A549 treated with DMSO at 1 μM for 4 hours (cell line): ENCODE data around the gene OR51F2. TPM values are rescaled to one million over a fixed set of nuclear protein-coding genes. Genes with fewer than 3 reads are reported as not detected.

Source experiments
- total RNA-seq: library from RNA; stranded (reverse); fragments of 200-300 nt; extraction: Qiagen RNA extraction; gene quantifications from 5 replicates; pipeline ENCODE4 v1.2.3, GENCODE V29; 2022; ENCODE audit warnings: low read depth

The OR51F2 gene
- total RNA-seq, result not detected in 5 replicates

GRCh38 chr11:4821021-4821420 is at the start of gene OR51F2:
TSS of gene OR51F2 (plus strand) at chr11:4821321. CDS start at chr11:4821422, 101 bp downstream.

DNA sequence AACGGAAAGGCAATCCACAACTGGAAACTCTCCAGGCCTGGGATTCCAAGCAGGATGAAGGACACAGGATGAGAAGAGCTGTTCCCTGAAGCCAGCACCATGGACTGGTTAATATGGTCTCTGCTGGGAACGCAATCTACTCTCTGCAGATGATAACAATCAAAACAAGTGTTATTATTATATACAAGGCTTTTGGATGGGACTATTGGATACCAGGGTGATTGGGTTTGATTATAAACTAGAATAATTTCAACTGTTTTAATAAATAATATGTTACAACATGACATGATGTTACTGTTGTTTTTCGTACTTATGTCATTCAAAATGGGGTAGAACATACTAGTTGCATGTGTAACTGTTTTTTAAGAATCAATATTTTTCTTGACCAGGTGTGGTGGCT is 16.8 kb upstream of the OR51F2 start, which contains the start of gene OR52R1:
TSS of gene OR52R1 (minus strand) at position 101 of the 400 bp plus-strand sequence. CDS start at position 101, 0 bp downstream.

GRCh38 chr11:4848908-4849532 is 27.9 kb downstream of the OR51F2 start, which contains the start of gene OR51S1:
TSS of gene OR51S1 (minus strand) at chr11:4849208. CDS start at chr11:4849208, 0 bp downstream.

Other genes with a start within 250 kb of the OR51F2 start
- not detected in 5 replicates for gene OR52I2, start 239.6 kb upstream of the OR51F2 start, total RNA-seq
- not detected in 5 replicates for gene OR52I1, start 227.3 kb upstream of the OR51F2 start, total RNA-seq
- gene TRIM68, start 213.1 kb upstream of the OR51F2 start, total RNA-seq, result 8.7 to 11.7 TPM (median 10.6 TPM) in 5 replicates
- gene OR51D1, start 183.8 kb upstream of the OR51F2 start, total RNA-seq, result not detected in 5 replicates
- gene OR51E1, start 177.3 kb upstream of the OR51F2 start, total RNA-seq, result not detected in 5 replicates
- gene OR51E2, start 123.5 kb upstream of the OR51F2 start, total RNA-seq, result not detected in 5 replicates
- not detected in 5 replicates for gene MMP26, start 116.5 kb upstream of the OR51F2 start, total RNA-seq
- not detected in 5 replicates for gene OR51F1, start 51.4 kb upstream of the OR51F2 start, total RNA-seq
- not detected in 5 replicates for gene OR52R1, start 16.9 kb upstream of the OR51F2 start, total RNA-seq
- gene OR51S1, start 27.9 kb downstream of the OR51F2 start, total RNA-seq, result not detected in 5 replicates
- not detected in 5 replicates for gene OR51T1, start 60.6 kb downstream of the OR51F2 start, total RNA-seq
- not detected in 5 replicates for gene OR51A7, start 82.5 kb downstream of the OR51F2 start, total RNA-seq
- gene OR51G2, start 98.0 kb downstream of the OR51F2 start, total RNA-seq, result not detected in 5 replicates
- not detected in 5 replicates for gene OR51G1, start 103.0 kb downstream of the OR51F2 start, total RNA-seq
- not detected in 5 replicates for gene OR51A4, start 126.3 kb downstream of the OR51F2 start, total RNA-seq
- not detected in 5 replicates for gene OR51A2, start 134.4 kb downstream of the OR51F2 start, total RNA-seq
- gene OR51L1, start 173.5 kb downstream of the OR51F2 start, total RNA-seq, result not detected in 5 replicates
- gene OR52J3, start 225.2 kb downstream of the OR51F2 start, total RNA-seq, result not detected in 5 replicates
- not detected in 5 replicates for gene OR52E2, start 238.3 kb downstream of the OR51F2 start, total RNA-seq
- gene OR52E1, start 248.3 kb downstream of the OR51F2 start, total RNA-seq, result not detected in 5 replicates